ENCODE measurements around the gene KEL. TPM values are rescaled to one million over a fixed set of nuclear protein-coding genes. Genes with fewer than 3 reads are reported as not detected.

Gene KEL
- total RNA-seq, 4 donors from 2014 or later = 0.98 to 1.8 TPM; not detected in 2

- intact Hi-C loops (cut with DNase I; ENCODE audit: low total_unique reads) = no loop called here
- no peak for DNase-seq
- Histone ChIP-seq H3K9me3 (no peaks in the 10 kb centered on the region), H3K27ac (no peak overlapping the region), H3K4me3 (no peak overlapping the region), H3K27me3 (no peaks in the 10 kb centered on the region), H3K4me1 (no peaks in the 10 kb centered on the region), H3K36me3 (no peaks in the 10 kb centered on the region)
- TF ChIP-seq POLR2A (IDR thresholded peaks at IDR 0.05) = no peak
- TF ChIP-seq CTCF (IDR thresholded peaks at IDR 0.05) = no peak
Observed at GRCh38 chr7:142914121-142914520, 48.0 kb downstream of the KEL start.

- no peak overlapping the region for H3K27ac ChIP-seq
- H3K27me3 ChIP-seq = no peaks in the 10 kb centered on the region
- TF ChIP-seq CTCF (IDR thresholded peaks at IDR 0.05) (no peak), POLR2A (IDR thresholded peaks at IDR 0.05) (no peak)
- no peaks in the 10 kb centered on the region for H3K9me3 ChIP-seq
- DNase-seq = no peak
- H3K4me3 ChIP-seq = no peak overlapping the region
- intact Hi-C loops (cut with DNase I; ENCODE audit: low total_unique reads) = no loop called here
- H3K4me1 ChIP-seq = no peaks in the 10 kb centered on the region
- no peaks in the 10 kb centered on the region for H3K36me3 ChIP-seq
Observed at GRCh38 chr7:142913566-142913965, 48.6 kb downstream of the KEL start.

- Histone ChIP-seq H3K27me3 (no peaks in the 10 kb centered on the region), H3K27ac (no peak overlapping the region), H3K4me3 (no peak overlapping the region), H3K9me3 (no peaks in the 10 kb centered on the region), H3K4me1 (no peaks in the 10 kb centered on the region), H3K36me3 (no peaks in the 10 kb centered on the region)
- intact Hi-C loops (cut with DNase I; ENCODE audit: low total_unique reads) = no loop called here
- no peak for TF ChIP-seq CTCF (IDR thresholded peaks at IDR 0.05)
- no peak for TF ChIP-seq POLR2A (IDR thresholded peaks at IDR 0.05)
- no peak for DNase-seq
Observed at GRCh38 chr7:142913051-142913450, 49.1 kb downstream of the KEL start.

GRCh38 chr7:142910481-142910880, 51.7 kb downstream of the KEL start:
- Histone ChIP-seq H3K9me3 (no peaks in the 10 kb centered on the region), H3K4me3 (no peak overlapping the region), H3K27ac (no peak overlapping the region), H3K27me3 (no peaks in the 10 kb centered on the region), H3K4me1 (no peaks in the 10 kb centered on the region), H3K36me3 (no peaks in the 10 kb centered on the region)
- no peak for DNase-seq
- TF ChIP-seq CTCF (IDR thresholded peaks at IDR 0.05) (no peak), POLR2A (IDR thresholded peaks at IDR 0.05) (no peak)
- intact Hi-C loops (cut with DNase I; ENCODE audit: low total_unique reads) = no loop called here

DNA sequence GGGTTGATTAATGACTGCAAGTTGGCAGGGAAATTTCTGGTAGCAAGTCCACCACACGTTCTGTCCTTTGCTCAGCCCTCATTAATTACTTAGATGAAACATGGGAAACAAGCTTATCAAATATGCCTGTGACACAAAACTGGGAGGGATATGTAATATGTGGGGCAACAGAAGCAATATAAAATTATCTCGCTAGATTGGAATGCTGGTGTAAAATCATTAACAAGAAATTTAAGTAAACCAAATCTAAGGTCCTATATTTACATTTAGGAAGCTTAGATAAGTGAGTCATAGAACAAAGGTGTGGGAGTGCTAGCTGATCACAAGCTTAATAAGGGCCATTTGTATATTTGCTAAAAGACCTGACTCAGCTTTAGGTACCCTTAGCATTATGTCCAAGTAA, 52.1 kb downstream of the KEL start:
- TF ChIP-seq CTCF (IDR thresholded peaks at IDR 0.05) (no peak), POLR2A (IDR thresholded peaks at IDR 0.05) (no peak)
- H3K27ac ChIP-seq = no peak overlapping the region
- H3K4me1 ChIP-seq = no peaks in the 10 kb centered on the region
- H3K27me3 ChIP-seq = no peaks in the 10 kb centered on the region
- intact Hi-C loops (cut with DNase I; ENCODE audit: low total_unique reads) = no loop called here
- no peak for DNase-seq
- no peaks in the 10 kb centered on the region for H3K9me3 ChIP-seq
- no peak overlapping the region for H3K4me3 ChIP-seq
- H3K36me3 ChIP-seq = no peaks in the 10 kb centered on the region
